Measurements from ENCODE around the gene ZC2HC1C. TPM values are rescaled to one million over a fixed set of nuclear protein-coding genes. Genes with fewer than 3 reads are reported as not detected.
"Not testable (repeated sequence)": the region's sequence is repeated elsewhere in the genome, so short reads cannot be mapped to it uniquely, and the experiment has no call there.

ZC2HC1C gene
- total and polyA plus RNA-seq, 2 of the 13 experiments (the other 11 are each of a cell fraction or from before 2014, with no cell fraction given): 3.3 to 3.5 TPM

GRCh38 chr14:75067765-75068164 lies 1.7 kb upstream of the ZC2HC1C start:
- H3K9me3 ChIP-seq (ENCODE audit: low read length); CTCF ChIA-PET (ENCODE audit: low intra/inter-chr PET ratio, low total read pairs); in situ Hi-C loops (cut with HindIII; ENCODE audit: extremely low pct_ligation_motif_present, low pct_unique_long_range_greater_than_20kb); H3K27ac ChIP-seq (ENCODE audit: extremely low read length, insufficient read depth, low read length); H3K27me3 ChIP-seq (ENCODE audit: control insufficient read depth in 1 of 2, insufficient read depth in 2 of 2, low read length in 2 of 2); DNase-seq (ENCODE audit: low spot score); H4K20me1 ChIP-seq (ENCODE audit: insufficient read depth, low read length); ATAC-seq; BruUV-seq (replicated peaks); H3K36me3 ChIP-seq (replicated peaks in 1 of 2; ENCODE audit: control insufficient read depth in 1 of 2, insufficient read depth in 2 of 2, low read length in 2 of 2); H2AFZ ChIP-seq (ENCODE audit: low read length); FAIRE-seq: not testable (repeated sequence)
- peak; percentile 59 for TF ChIP-seq ZNF121 (CRISPR knock-in tag; IDR thresholded peaks at IDR 0.05)
- TF ChIP-seq ZMYM3 (CRISPR knock-in tag; IDR thresholded peaks at IDR 0.05): 0 out of 2 replicates have a peak, but pooled peaks have one; percentile 36
- TF ChIP-seq ZNF770 (CRISPR knock-in tag; IDR thresholded peaks at IDR 0.05): peak; percentile 74; the same call in 1 of the 2 replicates
- H3K4me2 ChIP-seq (ENCODE audit: low read depth, low read length): peak overlapping the region; percentile 98
- H3K4me3 ChIP-seq (replicated peaks in 1 of 3; ENCODE audit: insufficient read depth in 1 of 3, low read depth in 2 of 3, low read length in 3 of 3): peak overlapping the region in 2 of 3 experiments; percentile 68 to 80; a peak in 4 of 6 replicates
- WGBS (ENCODE audit: low lambda C conversion rate): 42% methylated on average over 4 of the region's 4 CpGs
- peaks cover 24% of the 10 kb centered on the region for H3K79me2 ChIP-seq (ENCODE audit: insufficient read depth, low read length)
- H3K9ac ChIP-seq (ENCODE audit: insufficient read depth, low read depth, low read length): peak overlapping the region; percentile 89; the same call in 1 of the 2 replicates
- peaks cover 53% of the 10 kb centered on the region for H3K4me1 ChIP-seq (ENCODE audit: insufficient read depth, low read length)
- POLR2A ChIA-PET: interaction anchor here (1.0 to 2.3 kb wide), 3 partner anchors 17 to 188 kb away, joined by 3 to 13 read pairs (median 5); partner anchors contain the start of gene MLH3
- intact Hi-C loops (cut with micrococcal nuclease; ENCODE audit: unreplicated experiment): loop anchor here (10.0 kb wide), 1 partner anchor 63 kb away; the partner anchor contains the start of gene EIF2B2
